Pancreas (tissue), 10 donors: Measurements from ENCODE around the gene TFEB. TPM values are rescaled to one million over a fixed set of nuclear protein-coding genes. Genes with fewer than 3 reads are reported as not detected.

Experiments used
- ATAC-seq, 4 donors: fragments of 200-7000 bp; cut with Tn5 transposase; one replicate each; pipeline versions ENCODE4 v1.8.0 to v1.9.1; 2020; ENCODE audit warnings: mild to moderate bottlenecking in 4 of 4, moderate library complexity in 4 of 4
- DNase-seq, 6 donors: peaks; one replicate each; pipeline ENCODE4 v3.0.0-alpha.2; 2020
- FAIRE-seq: peaks from 2 replicates; lab custom pipeline; 2012; peaks lifted over from hg19 to GRCh38; lab: Jason Lieb, UNC
- H3K27ac ChIP-seq, 4 donors: fragments of 200-600 bp; sonication (generic); 1 replicate in 3 of 4; 2 replicates in 1 of 4; pipeline versions ENCODE4 v1.5.0 to v1.8.0; 2020
- H3K27me3 ChIP-seq, 4 donors: fragments of 200-600 bp; one replicate each; pipeline ENCODE4 v1.8.0; 2021
- H3K36me3 ChIP-seq, 3 donors: fragments of 200-600 bp; sonication (generic) in 1 of 3; one replicate each; pipeline versions ENCODE4 v1.5.0 to v1.8.0; 2020 to 2021
- H3K4me1 ChIP-seq, 3 donors: fragments of 200-600 bp; one replicate each; pipeline ENCODE4 v1.8.0; 2021
- H3K4me3 ChIP-seq, 4 donors: fragments of 200-600 bp; sonication (generic) in 2 of 4; one replicate each; pipeline versions ENCODE4 v1.5.0 to v1.8.0; 2020 to 2021
- H3K9me3 ChIP-seq, 4 donors: fragments of 200-600 bp; one replicate each; pipeline ENCODE4 v1.8.0; 2021
- WGBS, 2 donors: extraction: QIAGEN DNeasy Blood & Tissue Kit; methylation state at CpG; one replicate each; pipeline ENCODE4 v1.1.7; 2013; 5-methylcytosine and 5-hydroxymethylcytosine counted together
- intact Hi-C, 3 donors: fragments of 100-400 bp; cut with DNase I; formaldehyde crosslinking; loops; one replicate each; pipeline versions ENCODE4 v1.11.1 to v1.14.2; 2022
- polyA plus RNA-seq, 2 donors: library from polyadenylated mRNA; stranded (reverse); fragments of 200-250 nt; gene quantifications; one replicate each; pipeline ENCODE4 v1.2.3, GENCODE V29; 2013
- total RNA-seq, 6 donors: library from RNA; stranded (reverse); fragmentation: NEBNext Ultra II Directional in 4 of 6; extraction: Animal tissue kit (Norgen Biotek cat#: 25700) in 4 of 6; gene quantifications; one replicate each; pipeline versions ENCODE4 v1.2.1 to v1.2.4, GENCODE V29; 2021 to 2023
- TF ChIP-seq, protein P1 (sequence below), 4 donors: fragments of 200-600 bp; sonication (generic) in 3 of 4; IDR thresholded peaks; one replicate each; pipeline versions ENCODE4 v1.5.0 to v1.8.0; 2021; ENCODE audit warnings: antibody characterized with exemption in 4 of 4
- donor health status: healthy with polysubstance abuse.
- donor health status: DM: no; HTN: no; CAD: no; lungs with moderate emphysema.
- donor health status: DM: no; HTN: no; CAD: no.
- donor health status: control.
- donor health status: control.
- donor health status: Bipolar disorder and iron deficiency.
- donor health status: DM: yes; HTN: yes; CAD: no.
- donor health status: DM: no; HTN: no; CAD: no.
- donor health status: DM: no; HTN: no; CAD: no.
- donor health status: DM: yes; HTN: yes; CAD: no.

TFEB gene
- total and polyA plus RNA-seq, 8 donors = 6.5 to 49.4 (median 11.6) TPM

- FAIRE-seq (no peak), ATAC-seq (peak in 3 of 4 donors; percentile 11 to 15 (median 14)), DNase-seq (peak in 1 of 6 donors; percentile 53)
- H3K36me3 ChIP-seq = no peaks in the 10 kb centered on the region
- TF ChIP-seq, protein P1, sequence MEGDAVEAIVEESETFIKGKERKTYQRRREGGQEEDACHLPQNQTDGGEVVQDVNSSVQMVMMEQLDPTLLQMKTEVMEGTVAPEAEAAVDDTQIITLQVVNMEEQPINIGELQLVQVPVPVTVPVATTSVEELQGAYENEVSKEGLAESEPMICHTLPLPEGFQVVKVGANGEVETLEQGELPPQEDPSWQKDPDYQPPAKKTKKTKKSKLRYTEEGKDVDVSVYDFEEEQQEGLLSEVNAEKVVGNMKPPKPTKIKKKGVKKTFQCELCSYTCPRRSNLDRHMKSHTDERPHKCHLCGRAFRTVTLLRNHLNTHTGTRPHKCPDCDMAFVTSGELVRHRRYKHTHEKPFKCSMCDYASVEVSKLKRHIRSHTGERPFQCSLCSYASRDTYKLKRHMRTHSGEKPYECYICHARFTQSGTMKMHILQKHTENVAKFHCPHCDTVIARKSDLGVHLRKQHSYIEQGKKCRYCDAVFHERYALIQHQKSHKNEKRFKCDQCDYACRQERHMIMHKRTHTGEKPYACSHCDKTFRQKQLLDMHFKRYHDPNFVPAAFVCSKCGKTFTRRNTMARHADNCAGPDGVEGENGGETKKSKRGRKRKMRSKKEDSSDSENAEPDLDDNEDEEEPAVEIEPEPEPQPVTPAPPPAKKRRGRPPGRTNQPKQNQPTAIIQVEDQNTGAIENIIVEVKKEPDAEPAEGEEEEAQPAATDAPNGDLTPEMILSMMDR (IDR thresholded peaks at IDR 0.05) = no peak
- H3K4me1 ChIP-seq = peaks cover 15 to 26% (median 21%) of the 10 kb centered on the region in 3 donors
- WGBS, 2 donors = 66 to 80% methylated on average over 14 of the region's 14 CpGs
- H3K27ac ChIP-seq = peak overlapping the region; percentile 70 to 86 (median 80)
- H3K9me3 ChIP-seq = no peaks in the 10 kb centered on the region
- no peaks in the 10 kb centered on the region for H3K27me3 ChIP-seq
- intact Hi-C loops = no loop called here
- H3K4me3 ChIP-seq = no peak overlapping the region
Observed at GRCh38 chr6:41713650-41714291, 21.6 kb downstream of the TFEB start.

DNA sequence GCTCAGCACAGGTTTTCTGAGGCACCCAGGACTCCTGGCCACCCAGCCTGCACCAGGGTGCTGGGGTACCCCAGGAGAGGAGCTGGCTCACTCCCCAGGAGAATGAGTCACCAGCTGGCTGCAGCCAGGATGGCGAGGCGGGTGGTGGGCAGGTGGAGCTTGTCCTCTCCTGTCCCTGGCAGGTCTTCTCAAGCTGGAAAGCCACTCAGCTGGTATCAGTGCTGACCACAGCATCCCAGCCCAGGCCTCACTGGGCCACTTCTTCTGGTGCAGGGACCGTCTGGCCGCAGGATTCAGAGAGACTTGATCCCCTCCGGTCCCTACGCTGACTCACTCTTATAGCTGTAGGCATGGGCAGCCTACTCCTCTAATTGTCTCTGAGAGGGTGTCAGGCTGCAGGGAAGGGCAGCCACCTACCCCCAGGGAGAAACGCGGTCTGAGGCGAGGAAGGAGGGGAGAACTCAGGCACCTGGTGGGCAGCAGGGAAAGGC, 22.2 kb downstream of the TFEB start:
- H3K4me3 ChIP-seq = no peak overlapping the region
- TF ChIP-seq, protein P1 (IDR thresholded peaks at IDR 0.05) = no peak
- intact Hi-C loops = no loop called here
- no peak for FAIRE-seq
- peak overlapping the region; percentile 70 to 86 (median 80) for H3K27ac ChIP-seq
- DNase-seq = peak; percentile 78 to 90 (median 81)
- peak; percentile 83 to 90 (median 86) for ATAC-seq
- H3K36me3 ChIP-seq = no peaks in the 10 kb centered on the region
- WGBS, 2 donors = 45 to 59% methylated on average over 9 of the region's 9 CpGs
- H3K4me1 ChIP-seq = peaks cover 15 to 26% (median 21%) of the 10 kb centered on the region in 3 donors
- H3K9me3 ChIP-seq = no peaks in the 10 kb centered on the region
- H3K27me3 ChIP-seq = no peaks in the 10 kb centered on the region

GRCh38 chr6:41712651-41713103, 22.7 kb downstream of the TFEB start:
- TF ChIP-seq, protein P1 (IDR thresholded peaks at IDR 0.05) = no peak
- intact Hi-C loops = no loop called here
- Histone ChIP-seq H3K9me3 (no peaks in the 10 kb centered on the region), H3K4me1 (peaks cover 15 to 26% (median 21%) of the 10 kb centered on the region in 3 donors), H3K27ac (peak overlapping the region; percentile 70 to 86 (median 80)), H3K27me3 (no peaks in the 10 kb centered on the region), H3K4me3 (no peak overlapping the region), H3K36me3 (no peaks in the 10 kb centered on the region)
- peak; percentile 76 to 84 (median 80) for ATAC-seq
- FAIRE-seq = no peak
- DNase-seq = peak; percentile 71 to 92 (median 84)
- 32% methylated on average over 8 to 10 of the region's 10 CpGs for WGBS, 2 donors

- WGBS, 2 donors = 88 to 94% methylated on average over 9 of the region's 9 CpGs
- TF ChIP-seq, protein P1 (IDR thresholded peaks at IDR 0.05) = no peak
- DNase-seq (peak in 1 of 6 donors; percentile 52), FAIRE-seq (no peak), ATAC-seq (no peak)
- no peaks in the 10 kb centered on the region for H3K36me3 ChIP-seq
- no peaks in the 10 kb centered on the region for H3K9me3 ChIP-seq
- H3K27ac ChIP-seq = peak overlapping the region; percentile 70 to 86 (median 80)
- intact Hi-C loops = no loop called here
- H3K27me3 ChIP-seq = no peaks in the 10 kb centered on the region
- peaks cover 15 to 26% (median 21%) of the 10 kb centered on the region in 3 donors for H3K4me1 ChIP-seq
- no peak overlapping the region for H3K4me3 ChIP-seq
Observed at GRCh38 chr6:41711323-41712038, 23.9 kb downstream of the TFEB start.
